T-helper 22 cell (primary cell): ENCODE measurements around the gene APBA2.

Experiments
- DNase-seq: peaks from one replicate; pipeline ENCODE4 v3.0.0-alpha.2; 2020; ENCODE audit warnings: low read depth

Gene APBA2

DNA sequence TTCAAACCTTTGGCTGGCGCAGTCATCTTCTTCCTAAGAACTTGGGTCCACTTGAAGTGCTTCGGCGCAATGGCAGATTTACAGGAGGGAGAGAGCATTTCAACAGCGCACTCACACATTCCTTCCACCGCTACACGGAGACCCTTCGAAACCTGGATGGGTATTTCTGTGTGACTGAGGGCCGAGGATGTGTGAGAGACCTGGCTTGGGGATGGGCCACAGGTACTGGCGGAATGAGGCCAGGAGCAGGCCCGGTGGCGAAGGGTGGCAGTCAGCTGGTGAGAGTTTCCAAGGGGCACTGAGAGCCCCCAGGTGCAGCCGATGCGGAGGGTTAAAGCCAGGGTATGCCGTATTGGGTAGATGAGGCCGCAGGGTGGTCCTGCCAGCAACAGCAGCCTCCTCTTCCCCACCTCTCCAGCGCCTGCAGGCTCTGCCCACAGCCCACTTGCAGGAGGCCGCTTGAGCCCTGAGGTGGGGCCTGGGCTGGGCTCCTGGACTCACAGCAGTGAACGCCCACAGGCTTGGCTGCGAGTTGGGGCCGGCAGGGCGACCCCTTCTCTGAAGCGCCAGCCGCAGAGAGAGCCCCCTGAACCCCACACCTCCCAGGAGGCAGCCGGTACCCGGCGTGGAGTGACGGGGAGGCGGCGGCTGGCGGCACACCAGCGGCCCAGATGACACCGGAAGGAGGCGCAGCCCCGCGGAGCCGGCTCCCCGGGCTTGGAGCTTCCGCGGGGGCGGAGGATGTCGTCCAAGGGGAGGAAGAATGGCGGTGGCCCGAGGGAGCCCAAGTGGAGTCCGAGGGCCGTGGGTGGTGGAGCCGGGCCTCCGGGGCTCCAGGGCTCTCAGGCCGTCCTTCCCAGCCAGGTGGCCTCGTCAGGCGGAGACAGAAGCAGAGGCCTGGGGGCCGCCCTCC is 217.4 kb downstream of the APBA2 start:
- DNase-seq = no peak

DNA sequence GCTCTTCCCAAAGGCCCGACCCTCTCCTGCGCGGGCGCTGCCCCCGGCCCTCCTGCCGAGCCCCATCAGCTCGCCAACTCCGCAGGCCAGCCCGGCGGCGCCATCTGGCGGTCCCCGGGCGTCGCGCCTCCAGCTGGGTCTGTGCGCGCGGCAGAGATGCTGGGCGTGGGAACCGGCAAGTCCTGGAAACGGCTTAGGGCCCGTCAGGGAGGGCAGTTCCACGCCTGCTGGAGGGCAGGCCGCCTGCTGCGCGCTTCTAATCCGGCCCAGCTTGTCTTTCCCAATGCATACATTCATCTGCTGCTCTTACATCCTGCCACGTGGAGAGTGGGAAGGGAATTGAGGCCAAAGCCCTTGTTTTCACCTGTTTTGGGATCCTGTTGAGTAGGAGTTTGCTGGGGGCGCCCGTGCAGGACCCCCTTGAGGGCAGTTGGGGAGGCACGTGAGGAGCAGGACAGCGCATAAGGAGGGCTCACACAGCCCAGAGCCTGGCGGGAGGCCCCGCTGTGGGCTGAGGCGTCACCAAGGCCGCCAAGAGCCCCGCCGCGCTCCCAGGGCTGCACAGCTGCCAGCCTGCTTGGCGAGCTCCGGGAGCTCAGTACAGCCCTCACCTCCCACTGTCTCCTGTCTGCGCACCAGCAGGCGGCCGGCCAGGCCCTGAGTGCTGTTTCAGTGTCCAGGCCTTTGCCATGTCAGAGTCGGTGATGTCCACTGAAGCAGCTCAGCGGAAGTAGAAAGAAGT is 218.2 kb downstream of the APBA2 start:
- no peak for DNase-seq

DNA sequence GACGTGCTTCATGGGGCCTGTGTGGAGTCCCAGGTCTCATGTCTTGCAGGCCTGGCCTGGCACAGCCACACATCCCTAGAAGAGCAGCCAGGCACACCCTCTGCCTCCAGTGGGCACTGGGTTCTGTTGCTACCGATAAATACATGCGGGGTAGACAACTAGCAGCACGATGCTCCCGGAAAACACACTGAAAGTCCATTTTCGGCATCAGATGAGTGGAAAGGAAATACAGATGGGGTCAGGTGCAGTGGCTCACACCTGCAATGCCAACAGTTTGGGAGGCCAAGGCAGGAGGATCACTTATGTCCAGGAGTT is 218.7 kb downstream of the APBA2 start:
- DNase-seq = no peak

DNA sequence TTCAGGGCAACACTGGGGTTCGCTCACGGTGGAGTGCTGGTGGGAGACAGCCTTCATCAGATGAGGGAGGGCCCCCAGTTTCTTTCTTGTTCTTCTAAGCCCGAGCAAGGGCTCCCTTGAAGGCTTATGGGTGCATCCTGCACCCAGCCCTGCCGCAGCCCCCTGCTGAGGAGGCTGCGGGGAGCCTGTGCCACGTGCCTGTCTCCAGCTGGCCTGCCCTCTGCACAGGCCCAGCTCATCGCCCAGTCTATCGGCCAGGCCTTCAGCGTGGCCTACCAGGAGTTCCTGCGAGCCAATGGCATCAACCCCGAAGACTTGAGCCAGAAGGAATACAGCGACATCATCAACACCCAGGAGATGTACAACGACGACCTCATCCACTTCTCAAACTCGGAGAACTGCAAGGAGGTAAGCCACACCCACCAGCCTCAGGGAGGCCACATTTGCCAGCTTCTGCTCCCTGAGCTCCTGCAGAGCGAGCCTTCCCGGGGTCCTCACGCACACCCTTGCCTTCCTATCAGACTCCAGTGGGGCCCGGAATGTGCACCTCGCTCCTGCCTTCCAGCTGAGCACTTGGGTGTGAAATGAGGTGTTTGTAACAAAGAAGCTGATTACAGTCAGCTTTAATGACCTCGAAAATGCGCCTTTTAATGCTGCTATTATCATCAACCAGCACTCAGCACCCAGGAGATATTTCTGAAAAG is 219.5 kb downstream of the APBA2 start:
- no peak for DNase-seq

DNA sequence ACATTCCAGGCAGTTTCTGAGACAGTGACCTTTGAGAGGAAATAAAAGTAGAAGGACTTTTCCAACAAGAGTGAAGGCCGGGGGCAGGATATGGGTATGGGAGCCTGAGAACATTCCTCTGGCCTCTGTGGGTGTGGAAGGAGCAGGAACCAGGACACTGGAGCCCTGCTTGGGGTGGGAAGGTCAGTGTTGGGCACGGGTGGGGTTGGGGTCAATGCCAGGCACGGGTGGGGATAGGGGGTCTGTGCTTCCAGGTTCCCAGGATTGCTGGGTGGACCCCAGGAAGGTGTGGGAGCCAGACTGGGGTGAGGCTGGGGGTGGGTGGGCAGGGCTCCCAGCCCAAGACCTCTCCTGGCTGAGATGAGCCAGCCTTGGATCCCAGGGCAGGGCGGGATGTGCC is 220.3 kb downstream of the APBA2 start:
- DNase-seq = no peak

DNA sequence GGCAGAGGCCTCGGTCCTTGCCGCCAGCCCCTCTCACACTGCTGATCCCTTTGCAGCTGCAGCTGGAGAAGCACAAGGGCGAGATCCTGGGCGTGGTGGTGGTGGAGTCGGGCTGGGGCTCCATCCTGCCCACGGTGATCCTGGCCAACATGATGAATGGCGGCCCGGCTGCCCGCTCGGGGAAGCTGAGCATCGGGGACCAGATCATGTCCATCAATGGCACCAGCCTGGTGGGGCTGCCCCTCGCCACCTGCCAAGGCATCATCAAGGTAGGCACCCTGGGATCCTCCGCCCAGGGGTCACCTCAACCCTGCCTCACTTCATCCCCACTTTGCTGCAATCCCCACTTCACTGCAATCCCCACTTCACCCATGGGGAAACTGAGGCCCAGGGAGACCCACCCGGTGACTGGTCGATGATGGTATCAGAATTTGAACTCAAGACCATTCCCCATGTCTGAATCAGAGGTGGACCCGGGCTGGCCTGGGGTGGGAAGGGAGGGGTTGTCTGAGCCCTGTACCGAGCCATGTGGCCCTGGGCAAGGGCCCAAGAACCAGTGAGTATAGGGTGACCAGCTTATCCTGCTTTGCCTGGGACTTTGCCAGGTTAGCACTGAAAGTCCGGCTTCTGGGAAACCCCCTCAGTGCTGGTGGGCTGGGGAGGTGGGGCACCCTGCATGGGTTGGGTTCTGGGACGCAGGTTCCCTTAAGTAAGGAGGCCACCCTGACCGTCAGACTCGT is 220.9 kb downstream of the APBA2 start:
- DNase-seq = no peak

DNA sequence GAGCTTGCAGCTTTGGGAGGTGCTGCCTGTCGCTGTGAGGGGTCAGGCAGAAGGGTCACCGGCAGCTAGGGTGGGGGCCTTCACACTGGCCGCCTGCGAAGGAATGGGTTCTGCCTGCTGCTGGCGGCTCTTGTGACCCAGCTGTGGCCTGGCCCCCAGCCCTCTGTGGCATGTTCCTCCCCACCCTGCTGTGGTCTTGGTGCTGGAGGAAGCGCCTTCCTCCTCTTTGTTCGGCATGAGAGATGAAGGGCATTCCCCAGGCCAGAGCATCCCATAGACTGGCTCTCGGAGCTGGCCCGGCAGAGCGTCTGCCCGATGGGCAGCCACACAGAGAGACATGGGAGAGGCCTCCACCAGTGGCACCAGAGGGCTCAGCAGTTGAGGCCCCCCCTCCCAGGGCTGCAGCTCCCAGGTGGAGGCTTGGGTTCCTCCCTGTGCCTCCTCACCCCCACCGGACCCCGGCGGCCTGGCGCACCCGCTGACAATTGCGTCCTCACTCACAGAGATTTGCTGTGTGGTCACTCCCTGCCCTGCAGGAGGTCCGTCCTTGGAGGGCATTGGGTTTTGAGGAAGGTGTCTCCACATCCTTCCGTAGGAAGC is 221.6 kb downstream of the APBA2 start:
- no peak for DNase-seq

DNA sequence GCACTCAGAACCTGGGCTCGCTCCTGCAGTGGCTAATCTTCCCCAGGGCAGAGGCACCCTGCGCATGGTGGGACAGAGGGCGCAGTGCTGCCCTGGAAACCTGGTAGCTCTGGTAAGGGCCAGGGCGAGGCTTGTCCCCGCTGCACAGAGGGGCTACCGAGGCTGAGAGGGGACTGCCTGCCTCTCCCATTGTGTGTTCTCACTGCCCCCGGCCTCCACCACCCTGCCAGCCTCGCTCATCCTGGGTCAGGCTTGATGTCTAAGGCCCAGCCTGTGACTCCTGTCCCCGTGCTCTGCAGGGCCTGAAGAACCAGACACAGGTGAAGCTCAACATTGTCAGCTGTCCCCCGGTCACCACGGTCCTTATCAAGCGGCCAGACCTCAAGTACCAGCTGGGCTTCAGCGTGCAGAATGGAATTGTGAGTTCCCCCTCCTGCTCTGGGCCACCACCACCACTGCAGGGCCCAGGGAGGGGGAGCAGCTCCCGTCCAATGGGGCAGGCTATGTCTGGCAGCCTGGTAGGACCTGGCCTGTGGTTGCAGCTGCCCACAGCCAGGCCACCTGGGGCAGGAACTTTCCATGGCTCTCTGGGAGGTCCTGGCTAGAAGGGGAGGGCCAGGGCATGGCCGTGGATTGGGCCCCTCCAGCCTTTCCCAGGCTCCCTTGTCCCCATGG is 222.3 kb downstream of the APBA2 start:
- DNase-seq = no peak

DNA sequence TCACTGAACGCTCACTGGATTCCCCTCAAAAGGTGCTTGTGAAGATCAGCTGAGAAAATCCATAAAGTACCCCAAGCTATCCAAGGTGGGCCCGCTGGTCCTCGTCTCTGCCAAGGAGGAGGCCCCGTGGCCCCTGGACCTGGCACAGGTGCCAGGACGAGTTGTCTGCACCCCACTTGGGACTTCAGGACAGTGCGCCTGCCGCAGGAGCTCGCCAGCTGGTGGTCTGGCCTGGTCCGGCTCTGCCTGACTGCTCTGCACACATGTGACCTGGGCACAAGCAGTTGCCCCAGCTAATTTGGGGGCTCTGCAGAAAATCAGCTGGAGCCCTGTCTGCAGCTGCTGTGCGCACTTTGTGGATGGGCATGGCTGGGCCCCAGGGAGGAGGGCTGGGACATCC is 224.0 kb downstream of the APBA2 start:
- DNase-seq = no peak

DNA sequence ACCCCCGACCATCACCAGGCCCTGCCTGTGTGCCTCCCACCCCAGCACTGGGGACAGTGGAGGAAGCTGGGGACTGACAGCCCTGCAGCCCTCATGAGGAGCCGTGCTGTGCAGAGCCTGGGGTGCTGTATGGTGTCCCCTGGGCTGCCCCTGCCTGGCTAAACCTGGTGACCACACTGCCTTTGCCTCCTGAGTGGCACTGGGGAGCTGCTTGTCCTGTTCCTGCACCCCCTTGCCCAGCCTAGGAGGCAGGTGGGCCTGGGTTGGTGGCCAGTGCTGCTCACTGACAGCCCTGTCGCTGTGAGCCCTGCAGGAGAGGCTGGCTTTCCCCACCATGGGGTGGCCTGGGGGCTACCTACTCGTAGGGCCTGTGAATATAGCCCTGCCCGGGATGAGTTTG is 224.4 kb downstream of the APBA2 start:
- DNase-seq = no peak

DNA sequence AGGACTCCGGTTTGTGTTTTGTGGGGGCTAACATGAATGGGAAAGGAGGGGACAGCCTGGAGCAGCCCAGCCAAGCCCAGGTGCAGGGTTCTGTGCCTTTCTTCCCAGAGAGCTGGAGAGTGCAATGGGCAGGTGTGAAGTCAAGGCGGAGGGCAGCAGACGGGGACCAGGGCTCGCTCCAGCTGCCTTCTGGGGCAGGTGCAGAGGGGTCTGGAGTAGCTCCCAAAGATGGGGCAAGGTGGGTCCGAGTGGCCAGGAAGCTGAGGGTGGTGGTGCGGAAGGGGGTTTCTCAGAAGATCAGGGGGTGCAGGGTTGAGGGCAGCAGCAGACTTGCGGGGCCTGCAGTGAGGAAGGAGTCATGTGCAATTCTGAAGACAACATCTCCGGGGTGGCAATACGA is 225.0 kb downstream of the APBA2 start:
- no peak for DNase-seq

DNA sequence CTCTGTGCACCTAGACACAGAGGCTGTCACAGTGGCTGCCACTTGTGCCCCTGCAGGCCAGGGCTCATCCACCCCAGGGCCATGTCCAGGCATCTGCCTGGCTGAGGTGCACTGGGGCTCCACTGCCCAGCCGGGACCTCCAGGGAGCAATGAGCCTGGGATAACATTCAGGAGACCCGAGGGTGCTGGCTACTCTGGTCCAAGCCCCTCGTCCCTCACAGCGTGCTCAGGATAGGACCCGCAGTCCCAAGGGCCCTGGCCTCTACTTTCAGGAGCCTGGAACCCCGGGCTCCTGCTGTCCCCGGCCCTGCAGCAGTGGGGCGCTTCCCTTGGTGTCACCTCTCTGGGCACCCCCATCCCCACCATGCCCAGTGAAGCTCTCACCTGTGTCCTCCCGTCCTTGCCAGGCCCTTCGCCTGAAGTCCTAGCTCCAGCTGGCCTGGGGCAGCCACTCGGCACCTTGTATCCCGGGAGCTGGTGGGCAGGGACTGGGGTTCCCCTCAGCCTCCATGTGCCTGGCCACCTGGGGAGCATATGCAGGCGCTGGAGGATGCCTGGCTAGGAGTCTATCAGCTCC is 226.0 kb downstream of the APBA2 start:
- DNase-seq = no peak

DNA sequence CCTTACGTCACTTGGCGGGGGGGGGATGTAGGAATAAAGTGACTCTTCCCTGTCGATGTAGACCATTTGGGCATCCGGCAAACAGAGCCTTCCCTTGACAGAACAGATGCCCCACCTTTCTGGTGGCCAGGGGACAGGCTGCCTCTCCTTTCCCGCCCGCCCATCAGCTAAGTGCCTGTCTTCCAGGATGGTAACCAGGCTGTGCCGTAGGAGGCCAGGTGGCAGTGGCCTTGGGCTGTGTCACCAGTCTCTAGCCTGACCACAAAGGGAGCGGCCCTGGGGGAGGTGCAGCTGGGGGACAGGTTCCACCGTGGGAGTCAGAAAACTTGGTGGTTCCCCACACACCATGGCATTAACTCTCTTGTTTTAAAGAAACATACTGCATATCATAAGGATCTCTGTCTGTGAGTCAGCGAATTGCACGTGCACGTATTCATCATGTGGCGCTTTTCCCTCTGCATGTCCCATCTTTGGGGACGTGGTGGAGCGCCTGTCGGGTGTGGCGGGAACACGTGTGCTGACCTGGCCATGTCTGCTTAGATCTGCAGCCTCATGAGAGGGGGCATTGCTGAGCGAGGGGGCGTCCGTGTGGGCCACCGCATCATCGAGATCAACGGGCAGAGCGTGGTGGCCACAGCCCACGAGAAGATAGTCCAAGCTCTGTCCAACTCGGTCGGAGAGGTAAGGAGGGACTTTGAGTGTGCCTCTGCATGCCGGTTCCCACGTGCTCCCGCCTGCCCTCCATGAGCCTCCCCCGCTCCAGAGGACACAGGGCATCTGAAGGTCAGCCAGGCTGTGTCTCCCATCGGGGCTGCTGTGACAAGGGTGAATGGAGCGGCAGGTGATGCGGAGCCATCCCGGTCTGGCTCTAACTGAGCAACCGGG is 227.8 kb downstream of the APBA2 start:
- no peak for DNase-seq

DNA sequence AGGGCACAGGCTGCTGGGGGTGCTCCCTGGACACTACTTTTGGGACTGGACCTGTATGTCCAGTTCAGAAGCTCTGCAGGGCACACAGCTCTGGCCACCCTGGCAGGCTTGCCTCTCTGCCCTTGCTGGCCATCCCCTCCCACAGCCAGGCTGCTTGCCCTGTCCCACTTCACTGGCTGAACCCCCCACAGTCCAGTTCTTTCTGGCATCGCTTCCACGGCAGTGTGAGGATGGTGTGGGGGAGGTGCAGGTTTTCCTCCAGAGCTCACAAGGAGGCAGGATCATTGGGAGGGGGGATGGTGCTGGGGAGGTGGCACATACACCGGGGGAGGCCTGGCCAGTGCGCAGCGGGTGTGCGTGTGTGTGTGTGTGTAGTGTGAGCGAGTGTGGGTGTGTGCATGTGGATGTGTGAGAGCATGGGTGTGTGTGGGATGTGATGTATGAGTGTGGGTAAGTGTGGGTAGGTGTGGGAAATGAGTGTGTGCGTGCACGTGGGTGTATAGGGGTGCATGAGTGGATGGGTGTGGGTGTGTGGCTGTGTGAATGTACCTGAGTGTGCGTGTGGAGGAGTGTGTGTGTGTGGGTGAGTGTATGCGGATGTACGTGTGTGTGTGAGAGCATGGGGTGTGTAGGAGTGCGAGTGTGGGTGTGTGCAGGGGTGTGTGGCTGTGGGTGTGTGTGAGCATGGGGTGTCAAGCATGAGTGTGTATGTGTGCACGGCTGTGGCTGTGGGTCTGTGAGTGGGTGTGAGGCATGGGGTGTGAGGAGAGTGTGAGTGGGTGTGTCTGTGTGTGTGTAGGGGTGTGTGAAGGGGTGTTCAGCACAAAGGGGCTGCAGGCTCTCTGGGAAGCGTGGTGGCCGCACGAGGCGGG is 228.7 kb downstream of the APBA2 start:
- DNase-seq = no peak

DNA sequence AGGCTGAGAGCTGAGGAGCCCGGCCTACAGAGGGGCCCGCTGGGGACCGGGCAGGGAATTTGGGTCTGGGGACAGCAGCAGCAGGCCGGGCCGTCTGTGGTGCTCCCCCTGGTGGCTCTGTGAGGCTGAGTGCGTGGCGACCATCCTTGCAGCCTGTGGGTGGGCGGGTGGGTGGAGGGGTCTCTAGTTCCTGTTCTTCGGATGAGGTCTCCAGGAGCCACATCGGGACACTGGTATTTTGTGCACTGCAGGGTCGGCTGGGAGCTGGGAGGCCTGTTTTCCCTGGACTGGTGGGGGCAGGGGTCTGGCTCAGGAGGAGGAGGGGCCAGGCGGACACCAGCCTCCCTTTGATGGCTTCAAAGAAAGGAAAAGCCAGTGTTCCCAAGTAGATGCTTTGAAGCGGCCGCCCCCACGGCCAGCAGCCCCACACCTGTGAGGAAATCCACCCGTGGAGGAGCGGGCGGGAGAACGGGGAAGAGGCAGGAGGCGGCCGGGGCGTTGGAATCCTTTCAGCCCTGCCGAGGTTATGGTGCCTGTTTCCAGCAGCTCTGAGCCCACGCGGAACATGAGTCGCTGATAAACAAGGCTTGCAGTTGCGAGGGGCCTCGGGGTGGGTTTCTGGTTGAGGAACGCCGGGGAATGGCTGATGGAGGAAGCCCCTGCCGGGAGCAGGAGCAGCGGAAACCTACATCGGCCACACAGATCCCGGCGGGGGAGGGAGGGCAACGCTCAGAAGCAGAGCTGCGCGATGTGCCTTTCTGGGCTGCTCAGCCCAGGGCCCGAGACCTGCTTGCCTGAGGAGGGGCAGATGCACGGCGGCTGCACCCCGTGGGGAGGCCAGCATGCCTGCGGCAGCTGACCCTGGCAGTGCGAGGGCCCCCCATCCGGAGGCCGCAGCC is 229.6 kb downstream of the APBA2 start:
- no peak for DNase-seq

DNA sequence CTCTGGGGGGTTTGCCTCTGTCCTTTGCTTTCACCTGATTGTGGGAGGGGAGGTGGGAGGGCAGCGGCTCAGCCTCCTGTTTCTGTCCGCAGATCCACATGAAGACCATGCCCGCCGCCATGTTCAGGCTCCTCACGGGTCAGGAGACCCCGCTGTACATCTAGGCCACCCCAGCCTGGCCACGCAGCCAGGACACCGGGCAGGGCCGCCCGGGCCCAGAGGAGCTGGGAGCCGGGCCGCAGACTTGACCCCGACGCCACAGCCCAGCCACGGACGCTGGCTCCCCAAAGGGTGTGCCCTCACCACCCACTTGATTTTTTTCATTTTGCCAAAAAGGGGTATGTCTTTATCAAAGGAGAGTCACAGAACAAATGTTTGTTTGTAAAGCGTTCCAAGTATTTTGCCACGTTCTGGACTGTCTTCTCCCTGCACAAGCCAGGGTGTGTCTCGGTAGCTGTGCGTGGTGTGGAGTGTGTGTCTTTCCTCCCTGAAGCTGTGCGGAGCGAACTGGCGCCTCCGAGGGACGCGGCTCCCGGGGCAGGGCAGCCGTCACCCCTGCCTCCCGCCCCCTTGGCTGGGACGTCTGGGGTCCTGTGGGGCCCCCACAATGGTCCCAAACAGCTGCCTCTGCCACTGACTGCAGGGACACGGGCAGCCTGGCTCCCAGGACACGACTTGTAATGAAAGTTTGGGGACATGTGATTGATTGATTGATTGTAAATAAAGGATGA is 231.4 kb downstream of the APBA2 start:
- no peak for DNase-seq

DNA sequence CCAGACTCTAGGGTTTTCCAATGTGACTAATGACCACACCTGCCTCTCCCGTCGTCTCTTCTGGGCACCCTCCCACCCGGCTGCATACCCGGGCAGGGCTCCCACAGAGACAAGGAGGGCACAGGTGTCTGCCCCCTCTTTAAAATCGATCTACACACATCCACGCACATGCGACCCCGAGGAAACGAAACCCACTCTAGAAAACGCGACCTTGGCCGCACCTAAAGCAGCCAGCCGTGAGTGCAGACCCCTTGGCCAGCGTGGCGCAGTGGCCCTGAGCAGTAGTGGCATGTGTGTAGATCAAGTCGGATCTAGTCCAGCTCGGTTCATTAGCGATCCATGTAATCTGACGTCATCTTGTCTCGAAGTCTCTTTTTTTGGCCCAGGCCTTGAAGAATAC is 232.0 kb downstream of the APBA2 start:
- no peak for DNase-seq
